Calu3 (cell line): Measurements from ENCODE around the gene PHKA2. TPM values are rescaled to one million over a fixed set of nuclear protein-coding genes. Genes with fewer than 3 reads are reported as not detected.

Experiments used
- BruUV-seq: library from RNA; stranded (reverse); fragments of 400-500 nt; replicated peaks from 2 replicates; lab custom pipeline; 2021; lab: Mats Ljungman, UMichigan
- CTCF ChIA-PET: fragments of 300-600 bp; sonication (Branson Sonifier 250); formaldehyde crosslinking; loops from one replicate; lab custom pipeline; 2022; ENCODE audit warnings: antibody characterized with exemption; lab: Charles Lee
- DNase-seq: peaks from one replicate; pipeline ENCODE4 v3.0.0; 2022
- H3K27ac Mint-ChIP-seq: one replicate; pipeline ENCODE4 v1.8.0; 2022; ENCODE audit warnings: mixed read lengths; ENCODE audit not compliant: unreplicated experiment
- H3K27me3 Mint-ChIP-seq: one replicate; pipeline ENCODE4 v1.8.0; 2022; ENCODE audit warnings: mixed read lengths; ENCODE audit not compliant: unreplicated experiment
- H3K36me3 Mint-ChIP-seq: one replicate; pipeline ENCODE4 v1.8.0; 2022; ENCODE audit warnings: mild to moderate bottlenecking, moderate library complexity, mixed read lengths; ENCODE audit not compliant: insufficient read depth, unreplicated experiment
- H3K4me1 Mint-ChIP-seq: one replicate; pipeline ENCODE4 v1.8.0; 2022; ENCODE audit warnings: mild to moderate bottlenecking, low read depth, mixed read lengths; ENCODE audit not compliant: unreplicated experiment
- H3K4me3 Mint-ChIP-seq: one replicate; pipeline ENCODE4 v1.8.0; 2022; ENCODE audit warnings: mild to moderate bottlenecking, low read depth, moderate library complexity, mixed read lengths; ENCODE audit not compliant: unreplicated experiment
- H3K9me3 Mint-ChIP-seq: one replicate; pipeline ENCODE4 v1.8.0; 2022; ENCODE audit warnings: low read depth, mixed read lengths; ENCODE audit not compliant: unreplicated experiment
- CTCF ChIP-seq: fragments of 200-600 bp; IDR thresholded peaks from one replicate; pipeline ENCODE4 v1.8.0; 2022; ENCODE audit warnings: antibody characterized with exemption; ENCODE audit not compliant: unreplicated experiment
- intact Hi-C: fragments of 100-400 bp; cut with micrococcal nuclease; formaldehyde crosslinking; loops from one replicate; pipeline ENCODE4 v1.10.0; 2022; ENCODE audit not compliant: unreplicated experiment
- total RNA-seq: library from RNA; stranded (reverse); gene quantifications from 2 replicates; pipeline ENCODE4 v1.2.3, GENCODE V29; 2022

PHKA2 gene
- total RNA-seq, 1 experiment from 2014 or later, result 47.6 TPM

GRCh38 chrX:18961686-18962085, 22.2 kb downstream of the PHKA2 start:
- DNase-seq, result no peak
- no peaks in the 10 kb centered on the region for H3K36me3 Mint-ChIP-seq
- no peaks in the 10 kb centered on the region for H3K9me3 Mint-ChIP-seq
- H3K4me3 Mint-ChIP-seq, result no peak overlapping the region
- intact Hi-C loops, result no loop called here
- CTCF ChIA-PET, result interaction anchor here (0.6 kb wide), 1 partner anchor 1119 kb away, joined by 7 read pairs; no protein-coding TSS in a partner anchor
- no TSS peak for BruUV-seq
- no peaks in the 10 kb centered on the region for H3K4me1 Mint-ChIP-seq
- no peak for TF ChIP-seq CTCF
- H3K27ac Mint-ChIP-seq, result no peak overlapping the region
- no peaks in the 10 kb centered on the region for H3K27me3 Mint-ChIP-seq

GRCh38 chrX:18956303-18957032, 27.4 kb downstream of the PHKA2 start:
- no TSS peak for BruUV-seq
- no peaks in the 10 kb centered on the region for H3K4me1 Mint-ChIP-seq

GRCh38 chrX:18955676-18956075, 28.2 kb downstream of the PHKA2 start:
- BruUV-seq, result no TSS peak
- TF ChIP-seq CTCF, result no peak
- Mint-ChIP-seq H3K4me3 (no peak overlapping the region), H3K27me3 (no peaks in the 10 kb centered on the region), H3K36me3 (peaks cover 7% of the 10 kb centered on the region), H3K27ac (no peak overlapping the region), H3K4me1 (no peaks in the 10 kb centered on the region), H3K9me3 (no peaks in the 10 kb centered on the region)
- intact Hi-C loops, result no loop called here
- DNase-seq, result no peak
- CTCF ChIA-PET, result no interaction called here

More at GRCh38 chrX:18956303-18957032, 27.4 kb downstream of the PHKA2 start:
- CTCF ChIA-PET, result no interaction called here
- intact Hi-C loops, result no loop called here
- no peak for TF ChIP-seq CTCF
- Mint-ChIP-seq H3K9me3 (no peaks in the 10 kb centered on the region), H3K36me3 (peaks cover 1% of the 10 kb centered on the region), H3K4me3 (no peak overlapping the region), H3K27ac (no peak overlapping the region), H3K27me3 (no peaks in the 10 kb centered on the region)
- DNase-seq, result no peak

GRCh38 chrX:18951032-18951431, 32.9 kb downstream of the PHKA2 start:
- H3K9me3 Mint-ChIP-seq, result no peaks in the 10 kb centered on the region
- no peaks in the 10 kb centered on the region for H3K4me1 Mint-ChIP-seq
- BruUV-seq, result no TSS peak
- no peak overlapping the region for H3K4me3 Mint-ChIP-seq
- peaks cover 7% of the 10 kb centered on the region for H3K36me3 Mint-ChIP-seq
- DNase-seq, result peak; percentile 13
- no peaks in the 10 kb centered on the region for H3K27me3 Mint-ChIP-seq
- no peak overlapping the region for H3K27ac Mint-ChIP-seq
- CTCF ChIA-PET, result no interaction called here
- TF ChIP-seq CTCF, result no peak
- intact Hi-C loops, result no loop called here
